Activated CD8-positive, alpha-beta T cell treated with anti-CD3 and anti-CD28 coated beads, Interleukin-2, amount 10 ng/mL, durations not matched to agents 7 days and 5 days (primary cell): ENCODE results near the gene VASH1. TPM values are rescaled to one million over a fixed set of nuclear protein-coding genes. Genes with fewer than 3 reads are reported as not detected.
"Not testable (repeated sequence)": the region's sequence is repeated elsewhere in the genome, so short reads cannot be mapped to it uniquely, and the experiment has no call there.

Experiments used
- ATAC-seq: fragments of 150-1000 bp; cut with Tn5 transposase; one replicate; pipeline ENCODE4 v1.10.0; 2021; ENCODE audit warnings: moderate library complexity
- CTCF ChIA-PET: fragments of 350-600 bp; sonication (Branson Sonifier 250); formaldehyde crosslinking; loops from one replicate; lab custom pipeline; 2021; ENCODE audit warnings: antibody characterized with exemption; lab: Charles Lee
- POLR2A ChIA-PET: fragments of 350-600 bp; sonication (Branson Sonifier 250); formaldehyde crosslinking; loops from one replicate; lab custom pipeline; 2021; ENCODE audit warnings: antibody characterized with exemption; lab: Charles Lee
- DNase-seq: peaks from one replicate; pipeline ENCODE4 v3.0.0-alpha.2; 2020
- H3K27ac Mint-ChIP-seq: one replicate; pipeline ENCODE4 v1.8.0; 2021; ENCODE audit warnings: mild to moderate bottlenecking, mixed read lengths
- H3K27me3 Mint-ChIP-seq: one replicate; pipeline ENCODE4 v1.8.0; 2021; ENCODE audit warnings: low read depth, mixed read lengths
- H3K36me3 Mint-ChIP-seq: one replicate; pipeline ENCODE4 v1.8.0; 2021; ENCODE audit warnings: low read depth, mixed read lengths
- H3K4me1 Mint-ChIP-seq: one replicate; pipeline ENCODE4 v1.8.0; 2021; ENCODE audit warnings: low read depth, mixed read lengths
- H3K4me3 Mint-ChIP-seq: one replicate; pipeline ENCODE4 v1.8.0; 2021; ENCODE audit warnings: mild to moderate bottlenecking, mixed read lengths
- H3K9me3 Mint-ChIP-seq: one replicate; pipeline ENCODE4 v1.8.0; 2022; ENCODE audit warnings: mixed read lengths; ENCODE audit not compliant: insufficient read depth
- total RNA-seq, 2 experiments: library from RNA; stranded (reverse); gene quantifications; one replicate each; pipeline ENCODE4 v1.2.3, GENCODE V29; 2021

Gene VASH1
- total RNA-seq, 2 experiments from 2014 or later, result 3.1 to 3.4 TPM

- H3K9me3 Mint-ChIP-seq, H3K4me3 Mint-ChIP-seq, H3K4me1 Mint-ChIP-seq, POLR2A ChIA-PET, H3K36me3 Mint-ChIP-seq, ATAC-seq, H3K27ac Mint-ChIP-seq, DNase-seq: not testable (repeated sequence)
- CTCF ChIA-PET, result interaction anchor here (2.6 kb wide), 1 partner anchor 11 kb away, joined by 18 read pairs; no protein-coding TSS in a partner anchor
- H3K27me3 Mint-ChIP-seq, result peaks cover 23% of the 10 kb centered on the region
Observed at GRCh38 chr14:76721506-76721905, 39.8 kb upstream of the VASH1 start.

GRCh38 chr14:76724651-76725550 is 36.4 kb upstream of the VASH1 start:
- no peaks in the 10 kb centered on the region for H3K36me3 Mint-ChIP-seq
- H3K4me3 Mint-ChIP-seq, result no peak overlapping the region
- POLR2A ChIA-PET, result no interaction called here
- CTCF ChIA-PET, result interaction anchor here (0.7 kb wide), 1 partner anchor 15 kb away, joined by 4 read pairs; no protein-coding TSS in a partner anchor
- peaks cover 29% of the 10 kb centered on the region for H3K27me3 Mint-ChIP-seq
- no peaks in the 10 kb centered on the region for H3K9me3 Mint-ChIP-seq
- peaks cover 3% of the 10 kb centered on the region for H3K4me1 Mint-ChIP-seq
- no peak overlapping the region for H3K27ac Mint-ChIP-seq
- no peak for DNase-seq
- ATAC-seq, result no peak

GRCh38 chr14:76726551-76726970 is 34.7 kb upstream of the VASH1 start:
- Mint-ChIP-seq H3K36me3 (no peaks in the 10 kb centered on the region), H3K4me3 (no peak overlapping the region), H3K27ac (no peak overlapping the region), H3K4me1 (no peaks in the 10 kb centered on the region), H3K9me3 (no peaks in the 10 kb centered on the region), H3K27me3 (peaks cover 35% of the 10 kb centered on the region)
- ATAC-seq (no peak), DNase-seq (no peak)
- ChIA-PET POLR2A (no interaction called here), CTCF (no interaction called here)

- DNase-seq, result no peak
- ChIA-PET CTCF (interaction anchor here (1.8 kb wide), 1 partner anchor 17 kb away, joined by 10 read pairs; no protein-coding TSS in a partner anchor), POLR2A (no interaction called here)
- H3K4me3 Mint-ChIP-seq, result no peak overlapping the region
- H3K9me3 Mint-ChIP-seq, result no peaks in the 10 kb centered on the region
- ATAC-seq, result no peak
- H3K4me1 Mint-ChIP-seq, result no peaks in the 10 kb centered on the region
- no peak overlapping the region for H3K27ac Mint-ChIP-seq
- no peaks in the 10 kb centered on the region for H3K36me3 Mint-ChIP-seq
- H3K27me3 Mint-ChIP-seq, result peaks cover 35% of the 10 kb centered on the region
Observed at GRCh38 chr14:76727384-76727783, 33.9 kb upstream of the VASH1 start.

GRCh38 chr14:76727901-76728300 is 33.4 kb upstream of the VASH1 start:
- H3K27me3 Mint-ChIP-seq, result peaks cover 34% of the 10 kb centered on the region
- CTCF ChIA-PET, result interaction anchor here (1.8 kb wide), 1 partner anchor 18 kb away, joined by 10 read pairs; no protein-coding TSS in a partner anchor
- H3K36me3 Mint-ChIP-seq, result no peaks in the 10 kb centered on the region
- H3K4me1 Mint-ChIP-seq, result no peaks in the 10 kb centered on the region
- no peak overlapping the region for H3K4me3 Mint-ChIP-seq
- ATAC-seq (no peak), DNase-seq (no peak)
- POLR2A ChIA-PET, result no interaction called here
- H3K27ac Mint-ChIP-seq, result no peak overlapping the region
- no peaks in the 10 kb centered on the region for H3K9me3 Mint-ChIP-seq

- ChIA-PET CTCF (interaction anchor here (0.9 kb wide), 1 partner anchor 19 kb away, joined by 4 read pairs; no protein-coding TSS in a partner anchor), POLR2A (no interaction called here)
- no peaks in the 10 kb centered on the region for H3K9me3 Mint-ChIP-seq
- no peaks in the 10 kb centered on the region for H3K4me1 Mint-ChIP-seq
- ATAC-seq (no peak), DNase-seq (no peak)
- H3K36me3 Mint-ChIP-seq, result no peaks in the 10 kb centered on the region
- H3K27me3 Mint-ChIP-seq, result peaks cover 29% of the 10 kb centered on the region
- H3K4me3 Mint-ChIP-seq, result no peak overlapping the region
- no peak overlapping the region for H3K27ac Mint-ChIP-seq
Observed at GRCh38 chr14:76729258-76729657, 32.0 kb upstream of the VASH1 start.

GRCh38 chr14:76729953-76730505 is 31.2 kb upstream of the VASH1 start:
- POLR2A ChIA-PET, result no interaction called here
- DNase-seq (no peak), ATAC-seq (no peak)
- peaks cover 24% of the 10 kb centered on the region for H3K27me3 Mint-ChIP-seq
- CTCF ChIA-PET, result interaction anchor here (0.9 kb wide), 1 partner anchor 20 kb away, joined by 4 read pairs; no protein-coding TSS in a partner anchor
- H3K4me3 Mint-ChIP-seq, result no peak overlapping the region
- no peaks in the 10 kb centered on the region for H3K4me1 Mint-ChIP-seq
- no peaks in the 10 kb centered on the region for H3K9me3 Mint-ChIP-seq
- no peaks in the 10 kb centered on the region for H3K36me3 Mint-ChIP-seq
- H3K27ac Mint-ChIP-seq, result no peak overlapping the region

- POLR2A ChIA-PET, H3K27ac Mint-ChIP-seq, H3K4me1 Mint-ChIP-seq, ATAC-seq, H3K9me3 Mint-ChIP-seq, H3K36me3 Mint-ChIP-seq, H3K4me3 Mint-ChIP-seq, CTCF ChIA-PET, DNase-seq: not testable (repeated sequence)
- peaks cover 34% of the 10 kb centered on the region for H3K27me3 Mint-ChIP-seq
Observed at GRCh38 chr14:76734501-76734900, 26.8 kb upstream of the VASH1 start.

GRCh38 chr14:76736514-76736913 is 24.8 kb upstream of the VASH1 start:
- POLR2A ChIA-PET, result no interaction called here
- Mint-ChIP-seq H3K4me1 (no peaks in the 10 kb centered on the region), H3K36me3 (no peaks in the 10 kb centered on the region), H3K4me3 (no peak overlapping the region), H3K27me3 (peaks cover 33% of the 10 kb centered on the region), H3K9me3 (peaks cover 13% of the 10 kb centered on the region), H3K27ac (no peak overlapping the region)
- ATAC-seq, result no peak
- CTCF ChIA-PET, result no interaction called here
- DNase-seq, result no peak

GRCh38 chr14:76741074-76741473 is 20.2 kb upstream of the VASH1 start:
- CTCF ChIA-PET, result no interaction called here
- H3K27me3 Mint-ChIP-seq, result peaks cover 35% of the 10 kb centered on the region
- H3K36me3 Mint-ChIP-seq, result no peaks in the 10 kb centered on the region

GRCh38 chr14:76742185-76742584 is 19.1 kb upstream of the VASH1 start:
- CTCF ChIA-PET, result no interaction called here
- no peak for DNase-seq
- Mint-ChIP-seq H3K36me3 (no peaks in the 10 kb centered on the region), H3K4me3 (no peak overlapping the region), H3K27ac (no peak overlapping the region), H3K27me3 (peaks cover 30% of the 10 kb centered on the region), H3K4me1 (no peaks in the 10 kb centered on the region), H3K9me3 (peaks cover 20% of the 10 kb centered on the region)
- POLR2A ChIA-PET, result no interaction called here
- ATAC-seq, result no peak

More at GRCh38 chr14:76741074-76741473, 20.2 kb upstream of the VASH1 start:
- H3K4me3 Mint-ChIP-seq, result no peak overlapping the region
- no peaks in the 10 kb centered on the region for H3K4me1 Mint-ChIP-seq
- H3K27ac Mint-ChIP-seq, result no peak overlapping the region
- ATAC-seq (no peak), DNase-seq (no peak)
- peaks cover 20% of the 10 kb centered on the region for H3K9me3 Mint-ChIP-seq
- POLR2A ChIA-PET, result interaction anchor here (0.6 kb wide), 2 partner anchors 9 to 439 kb away, joined by 3 read pairs; no protein-coding TSS in a partner anchor

- ATAC-seq, result no peak
- H3K36me3 Mint-ChIP-seq, result no peaks in the 10 kb centered on the region
- CTCF ChIA-PET, result no interaction called here
Observed at GRCh38 chr14:76742966-76743365, 18.3 kb upstream of the VASH1 start.

More at GRCh38 chr14:76742966-76743365, 18.3 kb upstream of the VASH1 start:
- H3K4me3 Mint-ChIP-seq, result no peak overlapping the region
- DNase-seq, result no peak
- POLR2A ChIA-PET, result no interaction called here
- peaks cover 20% of the 10 kb centered on the region for H3K9me3 Mint-ChIP-seq
- peaks cover 23% of the 10 kb centered on the region for H3K27me3 Mint-ChIP-seq
- no peaks in the 10 kb centered on the region for H3K4me1 Mint-ChIP-seq
- no peak overlapping the region for H3K27ac Mint-ChIP-seq
